Right kidney (tissue), 1 donor: ENCODE measurements around the gene DDX10.
A peak's percentile ranks its signal among the peaks of the same experiment; 100 is the strongest.
"Not testable (repeated sequence)": the region's sequence is repeated elsewhere in the genome, so short reads cannot be mapped to it uniquely, and the experiment has no call there.

Experiments
- DNase-seq: peaks from one replicate; pipeline ENCODE4 v3.0.0-alpha.2; 2016

Gene DDX10

DNA sequence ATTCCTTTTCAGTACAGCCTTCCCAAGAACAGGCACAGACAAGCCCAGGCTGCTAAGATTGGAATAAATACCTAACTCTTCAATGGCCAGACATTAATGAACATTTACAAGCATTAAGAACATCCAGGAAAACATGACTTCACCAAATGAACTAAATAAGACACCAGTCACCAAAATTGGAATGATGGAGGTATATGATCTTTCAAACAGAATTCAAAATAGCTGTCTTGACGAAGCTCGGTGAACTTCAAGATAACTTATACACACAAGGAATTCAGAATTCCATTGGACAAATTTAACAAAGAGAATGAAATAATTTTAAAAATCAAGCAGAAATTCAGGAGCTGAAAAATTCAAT lies 16.4 kb upstream of the DDX10 start:
- DNase-seq = no peak

DNA sequence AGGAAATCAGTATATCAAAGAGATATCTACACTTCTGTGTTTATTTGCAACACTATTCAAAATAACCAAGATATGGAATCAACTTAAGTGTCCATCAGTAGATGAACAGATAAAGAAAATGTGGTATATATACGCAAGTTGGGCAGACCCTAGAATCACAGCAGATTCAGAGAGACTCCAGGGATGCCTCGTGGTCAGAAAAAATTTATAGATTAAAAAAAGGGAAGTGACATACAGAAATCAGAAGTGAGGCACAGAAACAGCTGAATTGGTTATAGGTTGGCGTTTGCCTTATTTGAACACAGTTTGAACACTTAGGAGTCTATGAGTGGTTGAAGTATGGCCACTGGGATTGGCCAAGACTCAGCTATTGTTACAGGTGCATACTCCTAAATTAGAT lies 10.8 kb upstream of the DDX10 start:
- not testable (repeated sequence) for DNase-seq

DNA sequence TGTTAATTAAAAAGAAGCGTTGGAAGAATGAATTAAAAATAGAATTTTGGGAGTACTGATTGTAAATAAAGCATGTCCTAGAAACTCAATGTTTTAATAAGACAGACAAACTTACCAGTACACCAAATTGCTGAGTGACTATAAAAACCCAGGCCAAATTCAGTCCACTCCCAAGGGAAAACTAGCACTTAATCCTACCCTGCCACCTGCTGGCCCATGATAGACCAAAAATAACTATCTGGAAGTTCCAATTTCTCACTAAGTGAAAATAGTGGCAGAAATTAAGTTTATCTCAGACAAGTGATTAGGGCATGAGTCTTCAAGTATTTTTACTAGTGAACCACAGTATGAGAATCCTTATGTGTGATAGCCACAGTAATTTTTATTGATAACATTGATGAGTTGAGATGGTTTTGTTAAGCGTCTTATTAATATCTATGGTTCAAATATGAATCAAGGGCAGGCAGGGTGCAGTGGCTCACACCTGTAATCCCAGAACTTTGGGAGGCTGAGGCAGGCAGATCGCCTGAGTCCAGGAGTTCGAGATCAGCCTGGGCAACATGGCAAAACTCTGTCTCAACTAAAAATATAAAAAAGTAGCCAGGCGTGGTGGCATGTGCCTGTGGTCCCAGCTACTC lies 9.8 kb upstream of the DDX10 start:
- DNase-seq = no peak

- DNase-seq = no peak
Observed at GRCh38 chr11:108662700-108663099, 2.2 kb upstream of the DDX10 start.

GRCh38 chr11:108663154-108663877 lies 1.6 kb upstream of the DDX10 start:
- no peak for DNase-seq

GRCh38 chr11:108666373-108666772 lies 1.5 kb downstream of the DDX10 start:
- DNase-seq = no peak

DNA sequence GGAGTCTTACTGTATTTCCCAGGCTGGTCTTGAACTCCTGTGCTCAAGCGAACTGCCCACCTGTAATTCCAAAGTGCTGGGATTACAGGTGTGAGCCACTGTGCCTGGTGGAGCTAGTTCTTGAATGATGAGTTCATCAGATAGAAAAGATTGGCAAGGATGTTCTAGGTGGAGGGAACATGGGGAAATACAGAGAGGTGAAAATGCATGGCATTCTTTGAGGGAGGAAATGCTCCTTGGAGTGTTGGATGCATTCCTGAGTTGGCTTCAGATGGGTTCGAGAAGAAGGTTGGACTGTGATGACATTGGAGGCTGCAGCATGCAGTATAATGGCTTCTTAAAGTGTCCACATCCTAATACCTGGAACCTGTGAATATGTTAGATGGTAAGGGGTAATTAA lies 4.4 kb downstream of the DDX10 start:
- DNase-seq = no peak

DNA sequence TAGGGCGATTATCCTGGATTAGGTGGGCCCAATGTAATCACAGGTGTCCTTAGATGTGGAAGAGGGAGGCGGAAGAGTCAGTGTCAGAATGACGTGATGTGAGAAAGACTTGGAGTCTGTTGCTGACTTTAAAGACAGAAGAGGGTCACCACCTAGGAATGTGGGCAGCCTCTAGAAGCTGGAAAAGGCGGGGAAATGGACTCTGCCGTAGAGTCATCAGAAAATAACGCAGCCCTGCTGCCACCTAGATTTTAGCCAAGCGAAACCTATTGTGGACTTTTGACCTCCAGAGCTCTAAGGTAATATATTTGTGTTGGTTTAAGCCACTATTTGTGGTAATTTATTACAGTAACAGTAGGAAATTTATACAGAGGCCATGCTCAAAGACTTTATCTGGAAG lies 4.8 kb downstream of the DDX10 start:
- DNase-seq = no peak

DNA sequence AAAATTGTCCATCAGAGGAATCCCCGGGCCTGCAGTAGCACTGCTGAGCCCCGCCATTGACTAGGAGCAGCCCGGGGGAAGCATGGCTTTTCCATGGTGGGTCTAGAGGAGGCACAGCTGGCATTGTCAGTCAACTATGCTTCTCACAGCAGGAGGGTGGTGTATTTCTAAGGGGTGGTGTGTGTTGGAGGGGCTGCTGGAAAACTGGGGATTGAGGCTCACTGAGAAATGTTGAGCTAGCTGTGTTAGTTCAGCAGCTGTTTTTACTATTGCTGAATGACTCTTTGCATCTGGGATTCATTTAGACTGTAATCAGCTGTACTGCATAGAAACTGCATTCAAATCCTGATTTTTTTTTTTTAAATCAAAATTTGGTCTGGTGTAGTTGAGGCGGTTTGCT lies 5.6 kb downstream of the DDX10 start:
- no peak for DNase-seq

DNA sequence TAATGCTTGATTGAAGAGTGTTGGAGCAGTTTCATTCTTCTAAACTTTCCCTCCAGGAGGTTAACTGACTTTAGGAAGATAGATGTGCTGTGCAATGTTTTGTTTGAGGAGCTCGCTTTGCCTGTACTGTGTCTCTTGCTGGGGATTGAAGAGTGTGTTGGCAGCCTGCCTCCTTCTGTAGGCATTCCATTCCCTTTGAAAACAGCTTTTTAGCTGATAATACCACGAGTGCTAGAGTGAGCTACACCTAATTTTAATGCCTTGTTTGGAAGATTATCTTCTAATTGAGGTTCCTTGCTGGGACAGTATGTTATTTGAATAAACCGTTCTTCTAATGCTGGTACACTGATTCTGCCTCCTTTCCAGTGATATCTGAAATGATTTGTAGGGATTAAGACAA lies 7.2 kb downstream of the DDX10 start:
- no peak for DNase-seq

GRCh38 chr11:108672786-108673185 lies 7.9 kb downstream of the DDX10 start:
- no peak for DNase-seq

GRCh38 chr11:108679045-108679444 lies 14.2 kb downstream of the DDX10 start:
- no peak for DNase-seq

DNA sequence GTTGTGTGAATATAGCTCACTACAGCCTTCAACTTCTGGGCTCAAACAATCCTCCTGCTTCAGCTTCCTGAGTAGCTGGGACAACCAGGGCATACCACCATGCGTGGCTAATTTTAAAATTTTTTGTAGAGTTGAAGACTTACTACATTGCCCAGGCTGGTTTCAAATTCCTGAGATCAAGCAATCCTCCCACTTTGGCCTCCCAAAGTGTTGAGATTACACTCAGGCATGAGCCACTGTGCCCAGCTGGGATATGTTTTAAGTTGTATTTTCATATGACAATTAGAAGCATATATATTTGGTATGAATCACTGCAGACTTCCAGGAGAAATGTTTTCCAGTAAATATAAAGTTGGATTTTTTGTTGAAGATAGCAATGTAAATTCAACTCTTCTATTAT lies 15.4 kb downstream of the DDX10 start:
- no peak for DNase-seq

GRCh38 chr11:108685419-108686130 lies 20.7 kb downstream of the DDX10 start:
- no peak for DNase-seq

DNA sequence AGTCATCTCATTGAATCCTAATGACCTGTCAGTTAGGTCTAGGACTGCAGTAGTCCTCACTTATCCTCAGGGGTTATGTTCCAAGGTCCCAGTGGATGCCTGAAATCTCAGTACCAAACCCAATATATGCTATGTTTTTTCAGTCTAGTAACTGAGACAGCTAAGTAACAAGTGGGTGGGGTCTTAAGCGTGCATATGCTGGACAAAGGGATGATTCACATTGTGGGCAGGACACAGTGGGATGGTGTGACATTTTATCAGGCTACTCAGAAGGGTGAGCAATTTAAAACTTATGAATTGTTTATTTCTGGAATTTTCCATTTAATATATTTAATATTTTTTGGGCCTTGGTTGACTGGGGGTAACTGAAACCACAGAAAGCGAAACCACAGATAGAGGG lies 29.0 kb downstream of the DDX10 start:
- no peak for DNase-seq

DNA sequence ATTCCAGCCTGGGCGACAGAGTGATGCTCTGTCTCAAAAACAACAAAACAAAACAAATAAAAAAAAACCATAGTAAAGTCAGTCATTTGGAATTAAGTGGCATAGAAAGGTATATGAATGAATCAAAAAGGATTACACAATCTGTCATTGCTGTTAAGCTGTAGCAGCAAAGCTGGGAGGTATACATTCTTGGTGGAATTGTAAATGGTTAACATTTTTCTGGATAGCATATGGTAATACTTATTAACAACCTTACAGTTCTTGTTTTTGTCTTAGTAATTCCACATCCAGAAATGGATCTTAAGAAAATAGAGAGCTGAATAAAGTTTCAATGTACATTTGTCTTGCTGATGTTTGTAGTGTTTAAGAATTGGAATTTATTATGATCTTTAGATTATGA lies 30.0 kb downstream of the DDX10 start:
- DNase-seq = no peak

DNA sequence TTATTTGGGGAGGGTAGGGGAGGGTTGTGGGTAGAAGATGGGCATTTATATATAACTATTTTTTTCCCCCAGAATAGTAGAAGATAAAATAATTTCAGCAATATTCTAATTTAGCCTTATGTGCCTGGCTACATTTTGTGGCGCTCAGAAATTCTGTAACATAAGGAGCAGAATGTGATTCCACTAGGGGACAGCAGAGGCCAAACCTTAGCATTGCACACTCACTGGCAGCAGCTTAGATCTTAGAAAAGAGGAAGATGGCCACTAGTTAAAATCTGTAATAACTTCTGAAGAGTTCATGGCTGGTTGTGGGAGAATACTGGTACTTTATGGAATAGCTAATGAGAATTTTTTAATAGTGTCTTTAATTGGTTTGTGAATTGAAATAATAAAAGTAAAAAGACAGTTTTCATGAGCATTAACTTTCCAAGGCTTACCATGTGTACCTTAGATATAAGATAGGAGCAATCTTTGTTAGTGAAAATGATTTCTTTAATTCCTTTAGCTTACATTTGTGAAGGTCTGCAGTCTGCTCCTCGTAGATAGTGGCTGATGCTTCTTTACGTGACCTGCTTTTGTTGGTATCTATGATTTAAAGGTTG lies 33.1 kb downstream of the DDX10 start:
- DNase-seq = peak; percentile 9

GRCh38 chr11:108698844-108699642 lies 34.2 kb downstream of the DDX10 start:
- no peak for DNase-seq

DNA sequence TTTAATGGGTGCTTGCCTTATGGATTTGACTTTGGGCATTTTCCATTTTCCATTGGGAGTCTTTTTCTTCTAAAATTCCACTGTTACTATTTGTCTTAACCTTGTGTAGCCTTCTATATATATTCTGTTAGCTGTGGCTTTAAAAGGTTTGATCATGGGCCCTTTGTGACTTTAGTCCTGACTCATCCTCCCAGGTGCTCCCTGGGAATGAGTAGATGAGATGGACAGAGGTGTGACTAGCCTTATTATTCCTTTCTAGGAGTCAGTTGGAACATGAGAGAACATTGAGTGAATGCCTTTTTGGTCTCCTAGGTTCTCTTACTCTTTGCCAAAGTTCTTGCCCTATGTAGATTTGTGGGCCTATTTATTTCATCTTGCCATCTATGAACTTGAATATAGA lies 39.0 kb downstream of the DDX10 start:
- no peak for DNase-seq

- no peak for DNase-seq
Observed at GRCh38 chr11:108705061-108705460, 40.2 kb downstream of the DDX10 start.

DNA sequence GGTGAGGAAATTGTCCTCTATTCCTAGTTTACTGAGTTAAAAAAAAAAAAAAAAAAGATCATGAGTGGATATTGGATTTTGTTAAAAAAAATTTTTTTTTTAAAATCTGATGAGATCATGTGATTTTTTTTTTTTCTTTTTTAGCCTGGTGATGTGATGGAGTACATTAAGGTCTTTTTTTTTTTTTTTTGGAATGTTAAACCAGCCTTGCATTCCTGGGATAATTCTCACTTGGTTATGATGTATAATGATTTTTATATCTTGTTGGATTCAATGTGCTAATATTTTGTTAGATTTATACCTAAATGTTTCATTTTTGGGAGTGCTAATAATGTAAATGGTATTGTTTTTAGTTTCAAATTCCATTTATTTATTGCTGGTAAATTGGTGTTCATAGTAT lies 43.3 kb downstream of the DDX10 start:
- DNase-seq = no peak

DNA sequence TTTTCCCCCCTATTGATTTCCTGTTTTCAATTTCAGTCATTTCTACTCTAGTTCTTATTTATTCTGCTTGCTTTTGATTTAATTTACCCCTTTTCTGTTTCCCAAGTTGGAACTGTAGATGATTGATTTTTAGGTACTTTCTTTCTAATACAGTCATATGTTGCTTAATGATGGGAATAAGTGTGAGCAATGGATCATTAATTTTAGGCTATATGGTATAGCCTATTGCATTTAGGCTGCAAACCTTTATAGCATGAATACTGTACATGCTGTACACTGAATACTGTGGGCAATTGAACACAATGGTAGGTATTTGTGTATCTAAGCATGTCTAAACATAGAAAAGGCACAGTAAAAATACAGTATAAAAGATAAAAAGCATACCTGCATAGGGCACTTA lies 44.9 kb downstream of the DDX10 start:
- no peak for DNase-seq
